WTC11 (cell line): ENCODE measurements around the gene EIF5B. TPM values are rescaled to one million over a fixed set of nuclear protein-coding genes. Genes with fewer than 3 reads are reported as not detected.

ENCODE experiments used
- ATAC-seq: fragments of 200-7000 bp; cut with Tn5 transposase; 2 replicates; pipeline ENCODE4 v1.10.0; 2021; ENCODE audit warnings: mild to moderate bottlenecking, moderate library complexity
- CTCF ChIA-PET: fragments of 300-600 bp; sonication (Branson Sonifier 250); formaldehyde crosslinking; loops from one replicate; lab custom pipeline; 2021; ENCODE audit warnings: antibody characterized with exemption; lab: Charles Lee
- POLR2A ChIA-PET: fragments of 350-600 bp; sonication (Branson Sonifier 250); formaldehyde crosslinking; loops from one replicate; lab custom pipeline; 2021; ENCODE audit warnings: antibody characterized with exemption; lab: Charles Lee
- DNase-seq: peaks from one replicate; pipeline ENCODE4 v3.0.0; 2021; ENCODE audit warnings: low spot score
- H3K27ac Mint-ChIP-seq: 2 replicates; pipeline ENCODE4 v1.8.0; 2021; ENCODE audit warnings: mixed read lengths
- H3K27me3 Mint-ChIP-seq: 2 replicates; pipeline ENCODE4 v1.8.0; 2021; ENCODE audit warnings: low read depth, mild to moderate bottlenecking, moderate library complexity, mixed read lengths
- H3K36me3 Mint-ChIP-seq: 2 replicates; pipeline ENCODE4 v1.8.0; 2021; ENCODE audit warnings: mixed read lengths
- H3K4me1 Mint-ChIP-seq: 2 replicates; pipeline ENCODE4 v1.8.0; 2022; ENCODE audit warnings: mixed read lengths
- H3K4me3 Mint-ChIP-seq: 2 replicates; pipeline ENCODE4 v1.8.0; 2021; ENCODE audit warnings: mild to moderate bottlenecking, moderate library complexity, mixed read lengths
- H3K9me3 Mint-ChIP-seq: 2 replicates; pipeline ENCODE4 v1.8.0; 2021; ENCODE audit warnings: mixed read lengths
- CREB1 ChIP-seq: sonication (generic); formaldehyde crosslinking; IDR thresholded peaks from 2 replicates; pipeline ENCODE4 v1.8.0; 2023; ENCODE audit warnings: mild to moderate bottlenecking, missing genetic modification reagents
- EMX1 ChIP-seq: fragments of 250-450 bp; sonication (Bioruptor Pico); IDR thresholded peaks from 2 replicates; pipeline ENCODE4 v1.8.0; 2021; ENCODE audit warnings: mild to moderate bottlenecking
- ETV6 ChIP-seq: sonication (generic); formaldehyde crosslinking; IDR thresholded peaks from 2 replicates; pipeline ENCODE4 v1.8.1; 2022; ENCODE audit warnings: mild to moderate bottlenecking, missing genetic modification reagents
- FOXK1 ChIP-seq: sonication (generic); formaldehyde crosslinking; IDR thresholded peaks from 2 replicates; pipeline ENCODE4 v1.8.0; 2022; ENCODE audit warnings: mild to moderate bottlenecking, moderate library complexity, missing genetic modification reagents
- GTF2I ChIP-seq: fragments of 250-450 bp; sonication (Bioruptor Pico); conservative IDR thresholded peaks from 2 replicates; pipeline ENCODE4 v1.4.0; 2021; ENCODE audit warnings: mild to moderate bottlenecking
- JAZF1 ChIP-seq: fragments of 250-450 bp; sonication (Bioruptor Pico); IDR thresholded peaks from 2 replicates; pipeline ENCODE4 v1.9.0; 2021; ENCODE audit warnings: moderate library complexity, mild to moderate bottlenecking, inconsistent platforms
- MAX ChIP-seq: sonication (generic); formaldehyde crosslinking; IDR thresholded peaks from 2 replicates; pipeline ENCODE4 v1.8.0; 2022; ENCODE audit warnings: mild to moderate bottlenecking, missing genetic modification reagents
- NFYB ChIP-seq: sonication (generic); formaldehyde crosslinking; conservative IDR thresholded peaks from 2 replicates; pipeline ENCODE4 v1.8.0; 2022; ENCODE audit warnings: low read depth, missing genetic modification reagents
- PREB ChIP-seq: sonication (generic); formaldehyde crosslinking; IDR thresholded peaks from 2 replicates; pipeline ENCODE4 v1.8.1; 2022; ENCODE audit warnings: mild to moderate bottlenecking, missing genetic modification reagents, moderate library complexity, borderline replicate concordance
- RORB ChIP-seq: fragments of 250-450 bp; sonication (Bioruptor Pico); IDR thresholded peaks from 2 replicates; pipeline ENCODE4 v1.9.0; 2021; ENCODE audit warnings: mild to moderate bottlenecking
- SP1 ChIP-seq: sonication (generic); formaldehyde crosslinking; conservative IDR thresholded peaks from 2 replicates; pipeline ENCODE4 v1.8.1; 2022; ENCODE audit warnings: missing genetic modification reagents
- TP53 ChIP-seq: sonication (generic); formaldehyde crosslinking; IDR thresholded peaks from 2 replicates; pipeline ENCODE4 v1.8.1; 2023; ENCODE audit warnings: mild to moderate bottlenecking, missing genetic modification reagents
- ZNF219 ChIP-seq: sonication (generic); formaldehyde crosslinking; IDR thresholded peaks from 2 replicates; pipeline ENCODE4 v1.8.0; 2023; ENCODE audit warnings: missing genetic modification reagents, mild to moderate bottlenecking, borderline replicate concordance
- ZNF232 ChIP-seq: sonication (generic); formaldehyde crosslinking; IDR thresholded peaks from 2 replicates; pipeline ENCODE4 v1.8.0; 2022; ENCODE audit warnings: mild to moderate bottlenecking, missing genetic modification reagents
- ZNF396 ChIP-seq: fragments of 250-450 bp; sonication (Bioruptor Pico); IDR thresholded peaks from 2 replicates; pipeline ENCODE4 v1.8.0; 2021; ENCODE audit warnings: mild to moderate bottlenecking, moderate library complexity, borderline replicate concordance
- ZSCAN18 ChIP-seq: fragments of 250-450 bp; sonication (Bioruptor Pico); IDR thresholded peaks from 2 replicates; pipeline ENCODE4 v2.1.2; 2022; ENCODE audit warnings: mild to moderate bottlenecking, moderate library complexity
- total RNA-seq: library from RNA; stranded (reverse); gene quantifications from 3 replicates; pipeline ENCODE4 v1.2.3, GENCODE V29; 2021
- TF ChIP-seq, protein P1 (sequence below): sonication (generic); formaldehyde crosslinking; IDR thresholded peaks from 2 replicates; pipeline ENCODE4 v1.8.1; 2023; ENCODE audit warnings: mild to moderate bottlenecking, missing genetic modification reagents
- TF ChIP-seq, protein P2 (sequence below): fragments of 250-450 bp; sonication (Bioruptor Pico); IDR thresholded peaks from 2 replicates; pipeline ENCODE4 v1.8.0; 2021; ENCODE audit warnings: mild to moderate bottlenecking

The EIF5B gene
- total RNA-seq, 1 experiment from 2014 or later: 68.8 TPM

DNA sequence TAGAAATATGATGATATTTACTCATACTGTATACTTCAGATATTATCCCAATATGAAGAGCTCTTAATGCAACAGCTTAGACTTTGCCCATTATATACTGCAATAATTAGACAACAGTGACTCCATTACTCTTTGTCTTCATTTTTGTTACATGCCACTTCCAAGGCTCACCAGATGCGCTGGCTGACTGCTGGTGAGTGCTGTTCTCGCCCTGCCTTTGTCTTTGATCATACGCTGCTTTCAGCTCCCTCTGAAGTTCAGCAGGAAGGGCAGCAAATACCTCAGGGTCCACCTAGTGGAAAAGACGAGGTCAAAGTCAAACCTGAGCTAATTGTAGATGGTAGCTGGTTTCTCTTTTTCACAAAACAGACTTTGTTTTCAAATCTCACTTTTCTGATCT is 66.3 kb downstream of the EIF5B start (continued):
- no peak for TF ChIP-seq ZNF219 (CRISPR knock-in tag)
- no peak for TF ChIP-seq EMX1 (CRISPR knock-in tag)
- no peak for TF ChIP-seq PREB (CRISPR knock-in tag)

DNA sequence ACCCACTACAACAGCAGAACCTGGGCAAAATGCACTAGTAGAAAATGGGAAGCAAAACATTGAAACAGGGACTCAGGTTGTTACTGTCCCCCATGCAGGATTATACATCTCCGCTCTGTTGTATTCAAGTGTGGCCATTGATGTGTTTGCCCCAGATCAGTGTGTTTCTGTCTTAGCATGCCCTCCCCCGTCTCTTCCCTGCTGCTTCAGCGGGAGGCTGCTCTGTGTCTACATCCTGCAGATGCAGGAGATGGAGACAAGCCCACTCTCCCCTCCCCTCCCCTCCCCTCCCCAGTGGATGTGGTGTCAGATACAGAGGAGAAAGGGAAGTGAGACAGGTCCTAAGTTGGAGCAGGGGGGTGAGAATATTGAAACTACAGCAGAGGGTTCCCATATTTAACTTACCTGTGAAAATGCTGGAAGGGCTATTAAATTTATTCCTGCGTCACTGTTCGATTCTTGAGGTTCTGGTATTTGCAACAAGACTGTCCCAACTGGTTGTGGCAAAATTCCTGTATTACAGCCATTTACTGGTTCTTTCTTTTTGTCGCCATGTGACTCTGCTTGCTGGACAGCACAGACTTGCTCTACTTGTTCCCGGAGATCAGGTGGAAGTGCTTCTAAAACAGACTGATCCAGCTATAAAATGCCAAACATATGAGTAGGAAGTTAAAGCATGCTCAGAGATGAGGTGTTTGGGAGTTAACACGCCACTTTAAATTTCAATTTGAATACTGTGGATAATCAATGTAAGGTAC is 67.0 kb downstream of the EIF5B start:
- no peak for TF ChIP-seq ZNF396
- TF ChIP-seq CREB1 (CRISPR knock-in tag): no peak
- TF ChIP-seq GTF2I (CRISPR knock-in tag): no peak
- TF ChIP-seq, protein P1, sequence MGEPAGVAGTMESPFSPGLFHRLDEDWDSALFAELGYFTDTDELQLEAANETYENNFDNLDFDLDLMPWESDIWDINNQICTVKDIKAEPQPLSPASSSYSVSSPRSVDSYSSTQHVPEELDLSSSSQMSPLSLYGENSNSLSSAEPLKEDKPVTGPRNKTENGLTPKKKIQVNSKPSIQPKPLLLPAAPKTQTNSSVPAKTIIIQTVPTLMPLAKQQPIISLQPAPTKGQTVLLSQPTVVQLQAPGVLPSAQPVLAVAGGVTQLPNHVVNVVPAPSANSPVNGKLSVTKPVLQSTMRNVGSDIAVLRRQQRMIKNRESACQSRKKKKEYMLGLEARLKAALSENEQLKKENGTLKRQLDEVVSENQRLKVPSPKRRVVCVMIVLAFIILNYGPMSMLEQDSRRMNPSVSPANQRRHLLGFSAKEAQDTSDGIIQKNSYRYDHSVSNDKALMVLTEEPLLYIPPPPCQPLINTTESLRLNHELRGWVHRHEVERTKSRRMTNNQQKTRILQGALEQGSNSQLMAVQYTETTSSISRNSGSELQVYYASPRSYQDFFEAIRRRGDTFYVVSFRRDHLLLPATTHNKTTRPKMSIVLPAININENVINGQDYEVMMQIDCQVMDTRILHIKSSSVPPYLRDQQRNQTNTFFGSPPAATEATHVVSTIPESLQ (CRISPR knock-in tag): no peak
- TF ChIP-seq FOXK1 (CRISPR knock-in tag): no peak
- TF ChIP-seq, protein P2, sequence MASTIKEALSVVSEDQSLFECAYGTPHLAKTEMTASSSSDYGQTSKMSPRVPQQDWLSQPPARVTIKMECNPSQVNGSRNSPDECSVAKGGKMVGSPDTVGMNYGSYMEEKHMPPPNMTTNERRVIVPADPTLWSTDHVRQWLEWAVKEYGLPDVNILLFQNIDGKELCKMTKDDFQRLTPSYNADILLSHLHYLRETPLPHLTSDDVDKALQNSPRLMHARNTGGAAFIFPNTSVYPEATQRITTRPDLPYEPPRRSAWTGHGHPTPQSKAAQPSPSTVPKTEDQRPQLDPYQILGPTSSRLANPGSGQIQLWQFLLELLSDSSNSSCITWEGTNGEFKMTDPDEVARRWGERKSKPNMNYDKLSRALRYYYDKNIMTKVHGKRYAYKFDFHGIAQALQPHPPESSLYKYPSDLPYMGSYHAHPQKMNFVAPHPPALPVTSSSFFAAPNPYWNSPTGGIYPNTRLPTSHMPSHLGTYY (CRISPR knock-in tag): no peak
- no peak for TF ChIP-seq RORB
- no peak for TF ChIP-seq TP53 (CRISPR knock-in tag)
- no peak for TF ChIP-seq ZSCAN18
- no peak for TF ChIP-seq SP1 (CRISPR knock-in tag)
- Mint-ChIP-seq H3K36me3 (peaks cover 54% of the 10 kb centered on the region), H3K9me3 (no peaks in the 10 kb centered on the region), H3K27ac (peak overlapping the region; percentile 81), H3K27me3 (no peaks in the 10 kb centered on the region), H3K4me3 (no peak overlapping the region), H3K4me1 (peaks cover 25% of the 10 kb centered on the region)
- CTCF ChIA-PET: interaction anchor here (0.5 to 1.6 kb wide), 15 partner anchors 17 to 859 kb away, joined by 3 to 9 read pairs (median 3); partner anchors contain the start of genes EIF5B, REV1 and TXNDC9
- ATAC-seq (peak; percentile 80), DNase-seq (peak; percentile 18)
- POLR2A ChIA-PET: no interaction called here

DNA sequence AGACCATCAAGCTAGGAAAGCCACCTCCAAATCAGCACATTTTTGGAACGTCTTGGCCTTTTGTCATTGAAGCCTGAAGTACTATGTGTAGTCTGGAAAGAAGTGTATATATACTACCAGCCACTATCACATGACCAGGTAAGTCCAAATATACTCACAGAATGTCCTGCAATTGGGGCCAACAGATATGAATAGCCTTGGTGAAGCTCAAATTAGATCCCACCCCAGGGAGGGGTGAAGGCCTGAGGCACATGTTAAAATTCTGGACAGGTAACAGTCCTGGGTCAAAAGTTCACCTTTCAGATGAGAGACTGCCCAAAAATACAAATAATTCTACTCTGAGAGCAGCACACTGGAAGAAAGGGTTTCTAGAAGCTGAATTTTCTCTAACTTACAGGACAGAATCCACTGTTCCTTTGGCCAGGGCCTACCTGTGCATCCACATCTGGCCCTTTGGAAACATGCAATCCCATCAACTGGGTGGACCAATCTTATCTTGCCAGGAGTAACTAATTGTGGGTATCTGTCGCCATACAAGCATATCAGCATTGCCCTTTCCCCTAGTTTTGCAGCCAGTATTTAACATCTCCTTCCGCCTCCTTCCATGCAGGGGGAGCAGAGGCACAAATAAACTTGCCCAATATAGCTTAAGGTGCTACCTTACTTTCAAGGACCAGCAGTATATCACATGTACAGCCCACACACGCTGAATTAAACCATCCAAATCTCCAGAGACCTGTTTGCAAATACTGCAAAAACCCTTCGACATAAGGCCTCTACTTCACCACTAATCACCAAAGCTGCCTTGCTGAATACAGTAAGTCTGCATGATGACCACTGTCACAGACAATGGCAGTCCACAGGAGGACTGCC is 67.8 kb downstream of the EIF5B start:
- Mint-ChIP-seq H3K36me3 (peaks cover 46% of the 10 kb centered on the region), H3K4me3 (no peak overlapping the region), H3K27ac (peak overlapping the region; percentile 79), H3K9me3 (no peaks in the 10 kb centered on the region), H3K27me3 (no peaks in the 10 kb centered on the region), H3K4me1 (peaks cover 25% of the 10 kb centered on the region)
- DNase-seq (no peak), ATAC-seq (no peak)
- TF ChIP-seq JAZF1 (CRISPR knock-in tag) (no peak), NFYB (CRISPR knock-in tag) (no peak), ETV6 (no peak), ZNF232 (CRISPR knock-in tag) (no peak), MAX (no peak)
- CTCF ChIA-PET: interaction anchor here (1.5 kb wide), 1 partner anchor 18 kb away, joined by 5 read pairs; no protein-coding TSS in a partner anchor
- POLR2A ChIA-PET: no interaction called here
